Aorta (tissue), 5 donors: Measurements from ENCODE around the gene GIPC2. TPM values are rescaled to one million over a fixed set of nuclear protein-coding genes. Genes with fewer than 3 reads are reported as not detected.
"Not testable (repeated sequence)": the region's sequence is repeated elsewhere in the genome, so short reads cannot be mapped to it uniquely, and the experiment has no call there.

Experiments
- ATAC-seq: fragments of 200-7000 bp; cut with Tn5 transposase; one replicate; pipeline ENCODE4 v1.9.1; 2022; ENCODE audit warnings: moderate library complexity; ENCODE audit not compliant: low FRiP score
- DNase-seq, 2 donors: peaks; one replicate each; pipeline ENCODE4 v3.0.0-alpha.2; 2020
- H3K27ac ChIP-seq, 2 donors: one replicate each; pipeline ENCODE4 v1.5.1; 2013; ENCODE audit warnings: low read length in 2 of 2, mild to moderate bottlenecking in 2 of 2, moderate library complexity in 2 of 2, control low read depth in 1 of 2, inconsistent platforms in 1 of 2, low read depth in 1 of 2
- H3K27me3 ChIP-seq, 2 donors: one replicate each; pipeline ENCODE4 v1.6.1; 2013; ENCODE audit warnings: control low read depth in 1 of 2, low read length in 1 of 2, mild to moderate bottlenecking in 1 of 2, moderate library complexity in 1 of 2; ENCODE audit not compliant: insufficient read depth in 2 of 2, control insufficient read depth in 1 of 2
- H3K36me3 ChIP-seq, 2 donors: one replicate each; pipeline ENCODE4 v1.6.1; 2013; ENCODE audit warnings: control low read depth in 1 of 2, low read length in 1 of 2, mild to moderate bottlenecking in 1 of 2; ENCODE audit not compliant: insufficient read depth in 2 of 2, control insufficient read depth in 1 of 2
- H3K4me1 ChIP-seq, 2 donors: one replicate each; pipeline ENCODE4 v1.6.1; 2013; ENCODE audit warnings: low read length in 2 of 2, control low read depth in 1 of 2, mild to moderate bottlenecking in 1 of 2, moderate library complexity in 1 of 2; ENCODE audit not compliant: insufficient read depth in 2 of 2, control insufficient read depth in 1 of 2
- H3K4me3 ChIP-seq, 2 donors: one replicate each; pipeline ENCODE4 v1.5.1; 2013; ENCODE audit warnings: low read length in 2 of 2, control low read depth in 1 of 2, mild to moderate bottlenecking in 1 of 2
- H3K9me3 ChIP-seq: one replicate; pipeline ENCODE4 v1.6.1; 2013; ENCODE audit warnings: mild to moderate bottlenecking, low read length; ENCODE audit not compliant: control insufficient read depth
- WGBS, 2 donors: extraction: QIAGEN DNeasy Blood & Tissue Kit; methylation state at CpG; one replicate each; pipeline ENCODE4 v1.1.7; 2013; 5-methylcytosine and 5-hydroxymethylcytosine counted together
- intact Hi-C, 2 donors: fragments of 100-400 bp; cut with DNase I; formaldehyde crosslinking; loops; one replicate each; pipeline versions ENCODE4 v1.14.2 to v1.15.0; 2022
- polyA plus RNA-seq, 2 donors: library from polyadenylated mRNA; stranded (reverse); fragments of 200-250 nt; gene quantifications; one replicate each; pipeline ENCODE4 v1.2.3, GENCODE V29; 2013
- total RNA-seq, 2 donors: library from RNA; stranded (reverse); fragmentation: NEBNext Ultra II Directional; extraction: Animal tissue kit (Norgen Biotek cat#: 25700); gene quantifications; one replicate each; pipeline ENCODE4 v1.2.1, GENCODE V29; 2021
- donor health status: healthy with polysubstance abuse.
- donor health status: Bipolar disorder and iron deficiency.
- donor health status: DM: no; HTN: no; CAD: no.
- donor health status: DM: no; HTN: no; CAD: no.
- donor health status: DM: yes; HTN: yes; CAD: no.

The GIPC2 gene
- total and polyA plus RNA-seq, 4 donors: 1.4 to 7.5 (median 5.1) TPM

DNA sequence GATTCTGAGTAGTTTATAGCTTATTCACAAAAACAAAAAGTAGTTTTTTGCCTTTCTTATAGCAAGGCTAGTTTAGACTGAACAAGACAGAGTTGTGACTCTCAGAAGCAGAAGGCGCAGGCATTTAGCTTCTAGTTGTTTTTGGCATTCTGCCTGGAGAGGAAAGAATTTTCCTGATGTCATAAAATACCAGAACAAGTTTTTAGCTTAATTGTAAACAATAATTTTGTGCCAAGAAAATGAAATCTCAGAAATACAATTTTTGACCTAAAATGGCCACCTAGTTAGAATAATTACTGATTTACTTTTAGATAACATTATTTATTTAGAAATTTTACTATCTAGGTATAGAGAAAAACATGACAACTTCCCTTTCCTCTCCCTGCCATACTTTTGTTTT lies 40.0 kb upstream of the GIPC2 start:
- intact Hi-C loops: loop anchor here (2.0 to 5.0 kb wide), 3 partner anchors 52 to 97 kb away; no protein-coding TSS in a partner anchor
- Histone ChIP-seq H3K9me3 (no peaks in the 10 kb centered on the region), H3K36me3 (no peaks in the 10 kb centered on the region), H3K27me3 (no peaks in the 10 kb centered on the region), H3K4me3 (peak overlapping the region; percentile 92 to 98), H3K4me1 (no peaks in the 10 kb centered on the region), H3K27ac (no peak overlapping the region)
- WGBS, 2 donors: 0% methylated on average over 1 of the region's 1 CpG
- ATAC-seq (peak; percentile 75), DNase-seq (no peak)

DNA sequence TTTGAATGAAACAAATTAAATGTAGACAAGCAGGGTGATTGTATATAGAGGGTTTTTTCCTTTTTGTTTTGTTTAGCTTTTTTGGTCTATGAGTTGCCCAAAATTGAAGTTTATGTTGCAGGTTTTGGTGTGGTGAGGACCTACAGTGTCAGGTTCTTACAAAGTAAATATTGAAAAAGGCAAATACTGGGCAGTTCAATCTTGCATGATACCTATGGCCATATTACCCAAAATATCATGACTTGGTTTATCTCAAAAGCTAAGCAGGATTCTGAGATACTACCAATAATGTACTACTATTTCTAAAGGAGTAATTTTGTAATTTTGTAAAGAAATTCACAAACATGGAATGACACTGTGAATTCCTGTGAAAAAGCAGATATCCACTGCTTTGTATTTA lies 39.2 kb upstream of the GIPC2 start:
- Histone ChIP-seq H3K36me3 (no peaks in the 10 kb centered on the region), H3K4me1 (no peaks in the 10 kb centered on the region), H3K4me3 (peak overlapping the region; percentile 97 to 98), H3K9me3 (no peaks in the 10 kb centered on the region), H3K27ac (no peak overlapping the region), H3K27me3 (no peaks in the 10 kb centered on the region)
- ATAC-seq (no peak), DNase-seq (no peak)
- intact Hi-C loops: loop anchor here (2.0 to 5.0 kb wide), 3 partner anchors 51 to 96 kb away; no protein-coding TSS in a partner anchor

DNA sequence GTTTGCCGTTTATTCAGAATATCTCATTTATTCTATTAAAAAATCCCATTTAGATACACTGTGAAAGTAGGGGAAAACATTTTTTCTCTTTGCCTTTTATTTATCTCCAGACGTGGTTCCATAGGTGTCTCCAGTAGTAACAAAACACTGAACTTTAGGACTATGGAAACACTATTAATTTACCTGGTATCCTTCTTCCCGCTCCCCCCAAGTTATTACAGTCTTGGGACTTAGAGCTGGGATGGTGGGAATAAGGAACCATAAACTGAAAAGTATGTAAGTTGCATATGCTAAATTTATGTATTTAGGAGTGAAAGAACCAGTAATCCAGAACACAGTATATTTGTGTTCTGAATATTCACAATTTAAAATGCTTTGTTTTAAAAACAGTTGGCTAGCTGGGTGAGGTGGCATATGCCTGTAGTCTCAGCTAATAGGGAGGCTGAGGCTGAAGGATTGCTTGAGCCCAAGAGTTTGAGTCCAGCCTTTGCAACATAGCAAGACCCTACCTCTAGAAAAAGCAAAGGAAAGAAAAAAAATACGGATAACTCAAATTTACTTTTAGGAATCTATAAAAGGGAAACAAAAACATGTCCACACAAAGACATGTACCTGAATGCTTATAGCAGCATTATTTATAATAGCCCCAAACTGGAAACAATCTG lies 38.0 kb upstream of the GIPC2 start:
- WGBS, 2 donors: 32 to 37% methylated on average over 4 of the region's 4 CpGs
- H3K4me1 ChIP-seq: no peaks in the 10 kb centered on the region

DNA sequence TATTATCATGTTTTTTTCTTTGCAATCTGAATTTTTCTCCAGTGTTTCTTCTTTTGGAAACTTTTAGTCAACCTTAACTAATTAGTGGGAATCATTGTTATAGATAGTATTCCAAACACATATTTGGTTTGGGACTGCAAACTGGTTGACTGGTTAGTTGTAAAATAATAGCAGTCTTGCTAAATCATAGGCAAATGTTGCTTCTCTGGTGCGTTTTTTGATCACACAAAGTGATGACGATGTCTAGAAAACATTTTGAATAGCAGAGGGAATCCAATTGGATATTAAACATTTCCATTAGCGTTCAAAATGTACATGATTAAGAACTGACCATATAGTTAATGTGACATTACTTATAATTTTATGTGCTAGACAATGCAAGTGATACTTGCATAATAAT lies 36.5 kb upstream of the GIPC2 start:
- Histone ChIP-seq H3K4me3 (peak overlapping the region; percentile 43 to 69), H3K27ac (no peak overlapping the region), H3K9me3 (no peaks in the 10 kb centered on the region), H3K27me3 (no peaks in the 10 kb centered on the region), H3K4me1 (no peaks in the 10 kb centered on the region), H3K36me3 (no peaks in the 10 kb centered on the region)
- intact Hi-C loops: loop anchor here (5.0 kb wide), 2 partner anchors 48 to 93 kb away; no protein-coding TSS in a partner anchor
- DNase-seq (no peak), ATAC-seq (no peak)
- 40 to 45% methylated on average over 3 of the region's 3 CpGs for WGBS, 2 donors

More for the DNA sequence above, 38.0 kb upstream of the GIPC2 start:
- no peaks in the 10 kb centered on the region for H3K9me3 ChIP-seq
- ATAC-seq (no peak), DNase-seq (no peak)
- no peaks in the 10 kb centered on the region for H3K36me3 ChIP-seq
- H3K4me3 ChIP-seq: peak overlapping the region; percentile 97 to 98
- H3K27me3 ChIP-seq: no peaks in the 10 kb centered on the region
- H3K27ac ChIP-seq: no peak overlapping the region
- intact Hi-C loops: loop anchor here (2.0 to 5.0 kb wide), 3 partner anchors 49 to 95 kb away; no protein-coding TSS in a partner anchor

DNA sequence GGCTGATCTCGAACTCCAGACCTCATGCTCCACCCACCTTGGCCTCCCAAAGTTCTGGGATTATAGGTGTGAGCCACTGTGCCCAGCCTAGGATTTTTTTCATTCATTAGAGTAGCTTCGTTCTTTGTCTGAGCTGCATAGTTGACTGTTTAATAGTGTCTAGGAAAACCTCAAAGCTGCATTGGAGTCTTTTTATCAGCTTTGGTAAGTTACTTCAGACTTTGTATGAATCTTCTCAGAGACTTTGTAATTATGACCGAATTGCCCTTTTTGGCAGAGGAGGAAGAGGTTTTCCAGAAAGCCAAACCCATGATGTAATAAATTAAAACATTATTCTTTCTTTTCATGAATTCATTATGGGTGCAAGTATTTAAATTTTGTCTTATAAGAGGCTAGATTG lies 35.9 kb upstream of the GIPC2 start:
- ATAC-seq (no peak), DNase-seq (no peak)
- no peak overlapping the region for H3K27ac ChIP-seq
- WGBS, 2 donors: 12% methylated on average over 3 of the region's 3 CpGs
- no peaks in the 10 kb centered on the region for H3K4me1 ChIP-seq
- no peaks in the 10 kb centered on the region for H3K9me3 ChIP-seq
- H3K4me3 ChIP-seq: peak overlapping the region; percentile 31 to 69
- no peaks in the 10 kb centered on the region for H3K36me3 ChIP-seq
- no peaks in the 10 kb centered on the region for H3K27me3 ChIP-seq
- intact Hi-C loops: loop anchor here (5.0 kb wide), 2 partner anchors 47 to 92 kb away; no protein-coding TSS in a partner anchor

DNA sequence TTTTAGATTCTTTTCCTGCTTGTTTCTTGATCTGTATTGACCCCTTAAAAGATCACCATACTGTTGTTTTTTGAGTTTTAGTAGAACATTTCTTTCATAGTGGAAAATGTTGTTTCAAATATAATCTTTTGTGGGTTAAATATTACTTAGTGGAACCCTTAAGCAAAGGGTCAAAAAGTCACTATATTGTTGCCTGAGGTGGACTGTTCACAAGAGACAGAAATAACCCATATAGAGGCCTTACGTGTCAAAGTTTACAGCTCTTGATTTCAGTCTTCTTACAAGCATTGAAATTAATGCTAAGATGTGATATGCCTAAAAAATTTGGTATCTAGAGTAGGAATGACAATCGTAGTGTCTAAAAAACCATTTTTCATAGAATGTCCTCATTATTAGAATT lies 34.7 kb upstream of the GIPC2 start:
- Histone ChIP-seq H3K27ac (peak overlapping the region in 1 of 2 donors; percentile 57), H3K27me3 (no peaks in the 10 kb centered on the region), H3K36me3 (no peaks in the 10 kb centered on the region), H3K9me3 (no peaks in the 10 kb centered on the region), H3K4me3 (peak overlapping the region; percentile 18 to 26), H3K4me1 (no peaks in the 10 kb centered on the region)
- intact Hi-C loops: no loop called here
- ATAC-seq (no peak), DNase-seq (no peak)
- 25 to 30% methylated on average over 2 of the region's 2 CpGs for WGBS, 2 donors

DNA sequence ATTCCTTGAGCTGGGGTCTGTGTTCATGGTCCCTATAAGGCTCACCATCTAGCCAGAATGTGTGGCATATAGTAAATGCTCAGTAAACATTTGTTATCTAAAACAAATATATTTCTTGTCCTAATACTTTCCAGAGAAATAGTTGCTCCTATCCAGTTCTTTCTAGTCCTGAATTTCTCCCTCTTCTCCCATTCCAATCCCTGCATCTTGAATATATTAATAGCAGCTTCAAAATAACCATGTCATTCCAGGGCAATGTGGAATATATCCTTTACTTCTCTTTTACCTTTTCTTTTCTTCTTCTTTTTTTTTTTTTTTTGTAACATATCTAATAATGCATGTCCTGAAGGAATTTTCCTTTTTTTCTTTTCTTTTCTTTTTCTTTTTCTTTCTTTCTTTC lies 30.6 kb upstream of the GIPC2 start:
- no peaks in the 10 kb centered on the region for H3K4me1 ChIP-seq
- intact Hi-C loops: no loop called here
- DNase-seq (no peak), ATAC-seq (no peak)
- no peaks in the 10 kb centered on the region for H3K27me3 ChIP-seq
- peaks cover 0 to 2% of the 10 kb centered on the region in 2 donors for H3K36me3 ChIP-seq
- no peaks in the 10 kb centered on the region for H3K9me3 ChIP-seq
- no peak overlapping the region for H3K4me3 ChIP-seq
- no peak overlapping the region for H3K27ac ChIP-seq

DNA sequence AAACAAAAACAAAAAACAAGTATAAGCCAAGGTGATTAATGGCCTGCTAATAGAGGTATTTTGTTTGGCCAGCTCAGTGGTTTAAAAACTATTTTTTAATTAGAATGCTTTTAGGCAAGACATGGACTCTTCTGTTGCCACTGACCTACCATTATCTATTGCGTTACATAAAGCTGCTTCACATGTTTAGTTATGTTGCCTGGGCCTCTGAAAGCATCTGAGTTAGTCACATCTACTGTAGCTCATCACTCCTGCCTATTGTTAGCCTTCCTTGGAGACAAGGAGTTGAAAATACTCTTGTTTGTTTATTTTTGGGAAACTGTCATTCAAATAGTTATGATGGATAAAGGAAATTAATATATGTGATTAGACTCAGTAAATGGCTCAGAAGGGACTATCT lies 26.7 kb upstream of the GIPC2 start:
- Histone ChIP-seq H3K9me3 (no peaks in the 10 kb centered on the region), H3K27ac (no peak overlapping the region), H3K36me3 (peaks cover 0 to 2% of the 10 kb centered on the region in 2 donors), H3K4me3 (no peak overlapping the region), H3K4me1 (no peaks in the 10 kb centered on the region), H3K27me3 (no peaks in the 10 kb centered on the region)
- WGBS, 2 donors: 93 to 96% methylated on average over 1 of the region's 1 CpG
- ATAC-seq (no peak), DNase-seq (no peak)
- intact Hi-C loops: no loop called here

DNA sequence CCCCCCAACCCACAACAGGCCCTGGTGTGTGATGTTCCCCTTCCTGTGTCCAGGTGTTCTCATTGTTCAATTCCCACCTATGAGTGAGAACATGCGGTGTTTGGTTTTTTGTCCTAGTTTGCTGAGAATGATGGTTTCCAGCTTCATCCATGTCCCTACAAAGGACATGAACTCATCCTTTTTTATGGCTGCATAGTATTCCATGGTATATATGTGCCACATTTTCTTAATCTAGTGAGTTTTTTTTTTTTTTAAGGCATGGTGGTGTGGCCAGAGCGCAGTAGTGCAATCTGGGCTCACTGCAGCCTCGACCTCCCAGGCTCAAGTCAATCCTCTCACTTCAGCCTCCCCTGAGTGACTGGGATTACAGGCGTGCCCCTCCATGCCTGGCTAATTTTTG lies 24.6 kb upstream of the GIPC2 start:
- ATAC-seq, H3K4me1 ChIP-seq, H3K4me3 ChIP-seq, H3K27me3 ChIP-seq, intact Hi-C loops, H3K27ac ChIP-seq, H3K36me3 ChIP-seq, H3K9me3 ChIP-seq, DNase-seq: not testable (repeated sequence)
- WGBS, 2 donors: 97 to 100% methylated on average over 4 of the region's 4 CpGs
